ENCODE results near the gene DCLRE1C. TPM values are rescaled to one million over a fixed set of nuclear protein-coding genes. Genes with fewer than 3 reads are reported as not detected.

The DCLRE1C gene
- total and polyA plus RNA-seq, 2 of the 8 experiments (the other 6 are each of a cell fraction or from before 2014, with no cell fraction given): 0.77 to 7.4 TPM

GRCh38 chr10:14859043-14859442, 94.9 kb downstream of the DCLRE1C start:
- Histone ChIP-seq H3K27ac (ENCODE audit: low read depth, low read length) (no peak overlapping the region), H4K8ac (ENCODE audit: extremely low read depth, insufficient read depth, low read length) (no peak overlapping the region), H3K4me2 (ENCODE audit: insufficient read depth in 1 of 2, low read depth in 2 of 2, low read length in 2 of 2) (no peak overlapping the region), H4K91ac (replicated peaks; ENCODE audit: insufficient read length, low read length) (no peak overlapping the region), H2BK20ac (ENCODE audit: low read length) (no peak overlapping the region), H4K5ac (ENCODE audit: insufficient read length, low read depth, low read length) (no peak overlapping the region), H2AFZ (ENCODE audit: low read length) (no peak overlapping the region), H2BK5ac (ENCODE audit: low read depth, low read length) (no peak overlapping the region), H3K4ac (replicated peaks; ENCODE audit: insufficient read length, low read depth, low read length) (no peak overlapping the region), H3K18ac (ENCODE audit: extremely low read depth, low read length) (no peak overlapping the region), H2BK120ac (replicated peaks; ENCODE audit: low read depth, low read length) (no peak overlapping the region), H3K56ac (replicated peaks; ENCODE audit: insufficient read length, low read depth, low read length) (no peak overlapping the region), H3K14ac (ENCODE audit: insufficient read length) (no peak overlapping the region), H2AK5ac (ENCODE audit: low read depth, low read length) (no peak overlapping the region), H4K20me1 (replicated peaks in 1 of 2; ENCODE audit: control insufficient read depth in 1 of 2, insufficient read depth in 2 of 2, low read length in 2 of 2) (peaks cover 0 to 3% of the 10 kb centered on the region in 2 experiments), H2BK15ac (ENCODE audit: low read length) (no peak overlapping the region), H3K4me3 (ENCODE audit: extremely low read depth in 1 of 4, insufficient read depth in 2 of 4, low read depth in 3 of 4, low read length in 4 of 4) (no peak overlapping the region), H3K36me3 (ENCODE audit: control insufficient read depth in 2 of 4, insufficient read depth in 4 of 4, low read length in 3 of 4) (peaks cover 0 to 31% (median 6%) of the 10 kb centered on the region in 4 experiments; a peak in 5 of 8 replicates), H3K23ac (ENCODE audit: insufficient read length) (no peak overlapping the region), H3K79me1 (ENCODE audit: low read depth, low read length) (no peaks in the 10 kb centered on the region), H3K4me1 (replicated peaks in 1 of 4; ENCODE audit: control insufficient read depth in 3 of 4, insufficient read depth in 4 of 4, low read length in 3 of 4) (no peaks in the 10 kb centered on the region), H3K9ac (replicated peaks in 1 of 4; ENCODE audit: extremely low read depth in 1 of 4, low read depth in 3 of 4, low read length in 3 of 4) (no peak overlapping the region), H3K23me2 (ENCODE audit: low read depth, low read length) (no peaks in the 10 kb centered on the region), H3K9me3 (ENCODE audit: insufficient read depth in 2 of 2, low read depth in 1 of 2, low read length in 1 of 2) (no peaks in the 10 kb centered on the region), H3K27me3 (replicated peaks in 1 of 4; ENCODE audit: control insufficient read depth in 3 of 4, extremely low read depth in 1 of 4, insufficient read depth in 3 of 4, low read length in 3 of 4) (no peaks in the 10 kb centered on the region), H2BK12ac (ENCODE audit: low read depth, low read length) (no peak overlapping the region), H3K79me2 (ENCODE audit: control insufficient read depth in 1 of 2, insufficient read depth in 2 of 2, low read length in 2 of 2) (no peaks in the 10 kb centered on the region)
- DNase-seq (ENCODE audit: low read depth in 1 of 2, low spot score in 2 of 2) (no peak), FAIRE-seq (no peak)
- no peak for TF ChIP-seq SP4 (IDR thresholded peaks at IDR 0.05; ENCODE audit: low read length)
- TF ChIP-seq TAF7 (optimal IDR thresholded peaks at IDR 0.05; ENCODE audit: borderline replicate concordance, low read depth, low read length): no peak
- no peak for TF ChIP-seq SP2 (IDR thresholded peaks at IDR 0.05; ENCODE audit: low read length)
- TF ChIP-seq CHD2 (IDR thresholded peaks at IDR 0.05; ENCODE audit: low read length): no peak
- TF ChIP-seq EZH2 (IDR thresholded peaks at IDR 0.05; ENCODE audit: low read depth, low read length, severe bottlenecking): no peak
- WGBS, 2 experiments (ENCODE audit: extremely low coverage in 1 of 2, insufficient coverage in 1 of 2, insufficient read length in 1 of 2, insufficient replicate concordance in 2 of 2, low coverage in 1 of 2, low lambda C conversion rate in 2 of 2, missing lambda C conversion rate in 1 of 2): 79% methylated on average over 5 of the region's 5 CpGs; no CpG with 5 or more reads in 1 of the 2 experiments
- ChIA-PET POLR2A (ENCODE audit: partially characterized antibody) (interaction anchor here (1.3 kb wide), 1 partner anchor 240 kb away, joined by 3 read pairs; no protein-coding TSS in a partner anchor), CTCF (ENCODE audit: partially characterized antibody) (interaction anchor here (1.0 to 1.3 kb wide), 5 partner anchors 10 to 311 kb away, joined by 3 to 4 read pairs (median 3); no protein-coding TSS in a partner anchor)

Data from H1 (cell line).